HG03066 (cell line): ENCODE results near the gene PPP3R1.

ENCODE experiments used
- ATAC-seq: cut with Tn5 transposase; IDR thresholded peaks from one replicate; pipeline ENCODE4 v1.9.1; 2021; ENCODE audit warnings: low read depth; ENCODE audit not compliant: unreplicated experiment

Gene PPP3R1

DNA sequence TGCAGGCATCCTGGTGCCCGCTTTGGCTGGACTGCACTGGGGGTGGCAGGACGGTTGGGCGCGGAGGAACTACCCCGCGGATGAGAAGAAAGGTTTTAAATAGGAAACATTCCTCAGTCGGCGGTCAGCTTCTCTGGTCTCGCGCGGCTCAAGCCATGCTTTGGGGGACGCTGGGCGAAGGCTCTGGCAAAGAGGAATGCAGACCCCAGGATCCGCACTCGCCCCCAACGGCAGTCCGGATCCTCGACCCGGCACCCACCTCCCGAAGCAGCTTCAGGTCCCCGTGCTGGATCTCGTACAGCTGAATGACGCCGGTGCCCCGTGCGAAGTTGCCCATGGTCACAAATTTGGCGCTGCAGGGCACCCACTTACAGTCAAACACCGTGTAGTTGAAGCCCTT, 95.3 kb downstream of the PPP3R1 start:
- ATAC-seq: peak; percentile 21

DNA sequence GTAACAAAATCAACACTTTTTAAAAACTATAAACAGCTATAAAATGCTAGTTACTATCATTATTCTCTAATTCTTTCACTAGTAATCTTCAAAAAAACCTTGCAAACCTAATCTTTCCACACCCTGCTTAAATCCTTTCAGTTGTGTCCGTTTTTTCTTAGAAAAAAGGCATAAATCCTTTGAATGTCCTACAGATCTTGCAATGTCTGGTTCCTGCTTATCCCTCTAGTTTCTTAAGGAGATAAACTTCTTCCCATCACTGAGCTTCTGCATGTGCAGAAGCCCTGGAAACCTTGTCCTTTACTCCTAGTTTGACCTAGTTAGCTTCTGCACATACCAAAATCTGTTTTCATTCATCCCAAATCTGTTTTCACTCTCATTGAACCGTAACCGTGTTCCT, 95.9 kb downstream of the PPP3R1 start:
- no peak for ATAC-seq

DNA sequence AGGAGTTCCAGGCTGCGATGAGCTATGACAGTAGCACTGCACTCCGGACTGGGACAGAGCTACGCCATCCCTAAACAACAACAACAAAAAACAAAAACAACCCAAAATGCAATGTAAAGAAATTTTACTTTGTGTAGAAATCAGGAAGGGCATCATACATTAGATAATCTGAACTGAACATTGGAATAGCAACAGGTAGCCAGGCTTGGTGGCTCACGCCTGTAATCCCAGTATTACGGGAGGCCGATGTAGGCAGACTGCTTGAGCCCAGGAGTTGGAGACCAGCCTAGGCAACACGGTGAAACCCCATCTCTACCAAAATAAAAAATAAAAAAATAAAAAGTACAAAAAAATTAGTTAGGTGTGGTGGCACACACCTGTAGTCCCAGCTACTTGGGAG, 96.7 kb downstream of the PPP3R1 start:
- ATAC-seq: no peak

DNA sequence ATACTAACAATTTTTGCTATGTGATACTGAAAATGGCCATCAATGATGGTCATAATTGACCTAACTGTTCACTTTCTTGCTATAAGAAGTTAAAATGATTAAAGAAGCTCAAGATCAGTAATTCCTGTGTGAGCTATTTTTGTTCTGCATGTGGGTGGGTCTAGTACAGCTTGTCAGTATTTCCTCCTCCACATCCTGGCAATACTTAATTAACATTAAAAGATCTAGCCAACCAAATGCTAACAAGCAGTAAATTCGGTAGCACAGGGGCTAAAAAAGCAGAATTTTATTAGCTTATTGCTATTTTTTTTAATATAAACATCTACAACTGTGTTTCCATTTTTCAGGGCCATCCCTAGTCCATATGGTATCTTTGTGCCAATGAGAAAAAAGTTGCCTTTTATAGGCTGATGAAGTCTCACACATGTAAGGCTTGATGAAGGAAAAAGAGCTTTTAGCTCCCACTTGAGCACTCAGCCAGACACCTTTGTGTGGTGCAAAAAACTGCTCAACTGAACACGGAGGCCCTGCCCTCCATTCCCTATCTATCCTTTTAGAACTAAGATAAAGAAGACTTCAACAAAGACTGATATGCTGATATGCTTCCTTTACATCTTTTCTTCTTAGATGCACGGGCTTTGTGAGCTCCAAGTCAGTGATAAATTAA, 99.5 kb downstream of the PPP3R1 start:
- ATAC-seq: no peak

DNA sequence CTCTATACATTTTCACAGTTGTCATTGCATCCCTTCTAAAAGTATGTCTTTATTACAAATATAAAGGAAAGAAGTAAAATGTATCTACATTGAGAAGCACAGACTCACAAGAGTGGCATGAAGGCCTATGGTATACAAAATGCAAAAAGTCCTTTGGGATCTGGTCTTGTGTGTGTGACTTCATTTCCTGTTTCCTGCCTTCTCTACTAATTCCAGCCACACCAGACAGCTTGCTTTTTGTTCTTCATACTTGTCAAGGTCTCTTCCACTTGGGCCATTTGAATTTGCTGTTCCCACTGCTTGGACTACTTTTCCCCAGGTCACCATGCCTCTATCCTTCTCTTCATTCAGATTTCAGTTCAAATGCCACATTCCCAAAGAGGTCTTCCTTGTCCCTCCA, 101.3 kb downstream of the PPP3R1 start:
- no peak for ATAC-seq

DNA sequence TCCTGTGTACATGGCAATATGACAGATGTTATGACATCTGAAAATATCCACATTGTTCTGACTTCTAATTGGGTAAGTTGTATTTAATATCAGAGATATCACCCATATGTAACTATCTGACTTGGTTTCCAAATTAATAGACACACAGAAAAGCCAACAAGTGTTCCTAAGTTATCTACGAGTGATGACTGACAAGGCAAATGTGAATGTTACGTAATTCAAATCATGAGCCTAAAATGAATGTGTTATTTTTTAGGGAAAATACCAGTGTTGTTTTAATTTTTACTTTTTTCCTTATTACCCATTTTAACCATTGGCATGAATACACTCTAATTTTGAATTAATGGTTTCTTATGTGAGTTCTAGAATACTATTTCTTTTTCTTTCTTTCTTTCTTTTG, 110.5 kb downstream of the PPP3R1 start:
- ATAC-seq: no peak

DNA sequence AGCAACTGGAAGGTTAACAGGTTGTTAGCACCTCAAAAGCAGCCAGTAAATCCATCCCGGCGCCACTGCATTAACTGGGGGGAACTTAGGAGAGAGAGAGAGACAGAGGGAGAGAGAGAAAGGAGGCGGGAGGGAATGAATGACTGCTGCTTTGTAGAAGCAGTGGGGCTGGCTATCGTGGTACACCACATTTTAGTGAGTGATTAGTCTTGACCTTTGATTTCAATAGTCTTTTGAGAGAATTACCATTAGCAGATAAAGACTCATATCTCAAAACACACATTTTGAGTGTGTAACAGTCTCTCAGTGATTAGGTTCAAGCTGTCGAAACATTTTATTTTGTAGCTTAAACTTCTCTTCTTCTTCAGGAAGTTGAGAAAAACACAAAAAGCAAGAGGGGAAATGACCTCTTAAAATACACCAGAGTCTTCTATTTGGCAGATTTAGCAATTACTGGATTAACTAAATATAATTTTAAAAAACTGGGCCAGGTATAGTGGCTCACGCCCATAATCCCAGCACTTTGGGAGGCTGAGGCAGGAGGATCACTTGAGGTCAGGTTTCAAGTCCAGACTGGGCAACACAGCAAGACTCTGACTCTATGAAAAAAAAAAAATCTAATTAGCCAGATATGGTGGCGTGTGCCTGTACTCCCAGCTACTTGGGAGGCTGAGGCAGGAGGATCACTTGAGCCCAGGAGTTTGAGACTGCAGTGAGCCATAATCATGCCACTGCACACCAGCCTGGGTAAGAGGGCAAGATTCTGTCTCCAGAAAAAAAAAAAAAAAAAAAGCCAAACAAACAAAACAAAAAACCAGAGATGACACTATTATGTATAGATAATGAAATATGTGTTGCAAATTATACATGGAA, 116.6 kb downstream of the PPP3R1 start:
- ATAC-seq: no peak

DNA sequence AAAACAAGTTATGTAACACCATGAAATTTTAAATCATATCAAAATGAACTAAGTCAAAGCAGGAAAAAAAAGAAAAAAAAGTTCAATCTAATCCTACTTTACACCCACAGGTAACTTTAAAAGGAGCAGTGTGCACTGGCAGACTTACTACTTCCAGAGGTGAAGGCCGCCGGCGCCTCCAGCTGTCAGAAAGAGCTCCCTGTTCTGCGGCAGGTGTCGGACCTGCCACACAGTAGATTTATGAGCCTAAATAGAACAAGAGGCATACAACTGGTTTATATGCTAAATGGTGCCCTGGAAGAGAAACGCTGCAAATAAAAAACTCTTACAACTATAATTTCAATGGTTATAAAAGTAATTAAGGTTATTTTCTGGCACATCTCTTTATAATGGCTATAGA, 117.8 kb downstream of the PPP3R1 start:
- ATAC-seq: no peak

DNA sequence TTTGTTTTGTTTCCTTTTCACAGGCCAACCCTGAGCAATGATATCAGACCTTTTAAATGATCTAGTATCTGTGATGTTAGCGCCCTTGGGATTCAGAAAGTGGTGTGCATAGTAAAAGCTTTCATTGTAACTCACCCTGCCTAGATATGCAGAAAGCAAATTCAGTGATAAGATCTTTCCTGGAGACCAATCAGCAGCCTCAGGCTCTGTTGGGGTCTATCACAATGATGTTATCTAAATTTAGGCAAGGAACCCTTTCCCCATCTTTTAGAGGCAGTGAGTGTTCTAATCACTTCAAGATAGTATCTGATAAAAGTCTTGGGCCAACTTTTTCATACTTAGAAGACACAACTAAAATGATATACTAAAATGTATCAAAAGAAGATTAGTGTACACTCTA, 118.2 kb downstream of the PPP3R1 start:
- no peak for ATAC-seq
